PFSK-1 (cell line): ENCODE measurements around the gene SAA2.

Source experiments
- POLR2AphosphoS5 ChIP-seq: IDR thresholded peaks from 2 replicates; pipeline ENCODE4 v1.6.1; 2012; ENCODE audit warnings: low read depth, mild to moderate bottlenecking, control low read depth, low read length, moderate library complexity
- SIN3A ChIP-seq: IDR thresholded peaks from 2 replicates; pipeline ENCODE4 v1.6.1; 2012; ENCODE audit warnings: mild to moderate bottlenecking, low read length, moderate library complexity, borderline replicate concordance; ENCODE audit not compliant: insufficient read depth
- TF ChIP-seq, protein P1 (sequence below), 2 experiments: IDR thresholded peaks; 2 replicates each; pipeline versions ENCODE4 v1.6.1 to v1.8.0; 2011 to 2012; ENCODE audit warnings: low read depth in 2 of 2, low read length in 2 of 2, control low read depth in 1 of 2, inconsistent platforms in 1 of 2, mild to moderate bottlenecking in 1 of 2, moderate library complexity in 1 of 2; ENCODE audit not compliant: insufficient read depth in 1 of 2

DNA sequence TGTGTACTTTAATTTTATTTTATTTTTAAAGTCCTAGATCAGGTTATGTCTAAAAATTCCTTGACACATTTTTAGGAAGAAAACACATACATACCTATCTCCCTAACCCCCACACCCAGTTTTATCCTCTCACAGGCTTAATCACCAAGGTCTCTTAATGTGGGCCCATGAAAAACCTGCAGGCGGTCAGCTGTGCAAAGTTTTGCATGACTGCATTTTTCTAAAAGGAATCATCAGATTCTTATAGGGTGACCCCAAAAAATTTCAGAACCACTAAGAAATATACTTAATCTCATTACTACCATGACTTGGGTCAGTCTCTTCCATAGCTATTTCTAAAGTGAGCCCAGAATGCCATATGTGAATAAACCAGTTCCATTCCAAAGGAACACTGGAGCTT lies 37.4 kb upstream of the SAA2 start:
- TF ChIP-seq, protein P1, sequence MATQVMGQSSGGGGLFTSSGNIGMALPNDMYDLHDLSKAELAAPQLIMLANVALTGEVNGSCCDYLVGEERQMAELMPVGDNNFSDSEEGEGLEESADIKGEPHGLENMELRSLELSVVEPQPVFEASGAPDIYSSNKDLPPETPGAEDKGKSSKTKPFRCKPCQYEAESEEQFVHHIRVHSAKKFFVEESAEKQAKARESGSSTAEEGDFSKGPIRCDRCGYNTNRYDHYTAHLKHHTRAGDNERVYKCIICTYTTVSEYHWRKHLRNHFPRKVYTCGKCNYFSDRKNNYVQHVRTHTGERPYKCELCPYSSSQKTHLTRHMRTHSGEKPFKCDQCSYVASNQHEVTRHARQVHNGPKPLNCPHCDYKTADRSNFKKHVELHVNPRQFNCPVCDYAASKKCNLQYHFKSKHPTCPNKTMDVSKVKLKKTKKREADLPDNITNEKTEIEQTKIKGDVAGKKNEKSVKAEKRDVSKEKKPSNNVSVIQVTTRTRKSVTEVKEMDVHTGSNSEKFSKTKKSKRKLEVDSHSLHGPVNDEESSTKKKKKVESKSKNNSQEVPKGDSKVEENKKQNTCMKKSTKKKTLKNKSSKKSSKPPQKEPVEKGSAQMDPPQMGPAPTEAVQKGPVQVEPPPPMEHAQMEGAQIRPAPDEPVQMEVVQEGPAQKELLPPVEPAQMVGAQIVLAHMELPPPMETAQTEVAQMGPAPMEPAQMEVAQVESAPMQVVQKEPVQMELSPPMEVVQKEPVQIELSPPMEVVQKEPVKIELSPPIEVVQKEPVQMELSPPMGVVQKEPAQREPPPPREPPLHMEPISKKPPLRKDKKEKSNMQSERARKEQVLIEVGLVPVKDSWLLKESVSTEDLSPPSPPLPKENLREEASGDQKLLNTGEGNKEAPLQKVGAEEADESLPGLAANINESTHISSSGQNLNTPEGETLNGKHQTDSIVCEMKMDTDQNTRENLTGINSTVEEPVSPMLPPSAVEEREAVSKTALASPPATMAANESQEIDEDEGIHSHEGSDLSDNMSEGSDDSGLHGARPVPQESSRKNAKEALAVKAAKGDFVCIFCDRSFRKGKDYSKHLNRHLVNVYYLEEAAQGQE (IDR thresholded peaks at IDR 0.05; ENCODE audit: insufficient read depth in 1 of 2, low read depth in 2 of 2, low read length in 2 of 2) = no peak
- TF ChIP-seq SIN3A (no peak), POLR2AphosphoS5 (no peak)
